K562 (cell line): Measurements from ENCODE around the gene PLA2G2C. TPM values are rescaled to one million over a fixed set of nuclear protein-coding genes. Genes with fewer than 3 reads are reported as not detected.

Experiments used
- ARID3A ChIP-seq: IDR thresholded peaks from 2 replicates; pipeline ENCODE4 v1.6.1; 2012; ENCODE audit warnings: low read depth, low read length, improper control_type of control experiment, borderline replicate concordance
- ARID3B ChIP-seq: fragments of 250-450 bp; sonication (Bioruptor Pico); IDR thresholded peaks from 2 replicates; pipeline ENCODE4 v1.4.0; 2020; ENCODE audit warnings: borderline replicate concordance
- BCLAF1 ChIP-seq, 2 experiments: fragments of 450-650 bp in 1 of 2; IDR thresholded peaks; 2 replicates each; pipeline ENCODE4 v1.6.1; 2011 to 2017; ENCODE audit warnings: low read depth in 2 of 2, antibody characterized with exemption in 1 of 2, borderline replicate concordance in 1 of 2, low read length in 1 of 2, mild to moderate bottlenecking in 1 of 2, mixed read lengths in 1 of 2; ENCODE audit not compliant: control insufficient read depth in 1 of 2
- ELF1 ChIP-seq: fragments of 200-800 bp; sonication (Bioruptor generic); IDR thresholded peaks from 2 replicates; pipeline ENCODE4 v1.6.1; 2016; ENCODE audit warnings: missing genetic modification characterization, missing compliant biosample characterization
- L3MBTL2 ChIP-seq: fragments of 450-650 bp; IDR thresholded peaks from 2 replicates; pipeline ENCODE4 v1.6.1; 2016; ENCODE audit warnings: mild to moderate bottlenecking, moderate library complexity
- MCM3 ChIP-seq: fragments of 450-650 bp; IDR thresholded peaks from 2 replicates; pipeline ENCODE4 v1.6.1; 2016
- NFIC ChIP-seq: fragments of 450-650 bp; IDR thresholded peaks from 2 replicates; pipeline ENCODE4 v1.6.1; 2017; ENCODE audit warnings: mild to moderate bottlenecking, inconsistent platforms
- NFIX ChIP-seq: fragments of 250-450 bp; sonication (Bioruptor Pico); IDR thresholded peaks from 2 replicates; pipeline ENCODE4 v1.4.0; 2020; ENCODE audit warnings: low read depth, mild to moderate bottlenecking, moderate library complexity
- NR1H2 ChIP-seq: sonication (generic); formaldehyde crosslinking; IDR thresholded peaks from 2 replicates; pipeline ENCODE4 v1.4.0; 2020; ENCODE audit warnings: mild to moderate bottlenecking, missing genetic modification reagents
- NR4A1 ChIP-seq, 2 experiments: fragments of 250-450 bp in 1 of 2; fragments of 450-650 bp in 1 of 2; sonication (Bioruptor Pico) in 1 of 2; IDR thresholded peaks; 2 replicates each; pipeline versions ENCODE4 v1.4.0 to v1.6.1; 2016 to 2020; ENCODE audit warnings: mild to moderate bottlenecking in 2 of 2, missing compliant biosample characterization in 1 of 2, missing genetic modification characterization in 1 of 2, moderate library complexity in 1 of 2
- PHF20 ChIP-seq: fragments of 450-650 bp; IDR thresholded peaks from 2 replicates; pipeline ENCODE4 v1.6.1; 2018; ENCODE audit not compliant: partially characterized antibody
- PRMT5 ChIP-seq: sonication (generic); formaldehyde crosslinking; IDR thresholded peaks from 2 replicates; pipeline ENCODE4 v1.5.0; 2020; ENCODE audit warnings: missing genetic modification reagents
- PURB ChIP-seq: sonication (generic); formaldehyde crosslinking; IDR thresholded peaks from 2 replicates; pipeline ENCODE4 v1.9.0; 2021; ENCODE audit warnings: low read depth, mild to moderate bottlenecking, missing genetic modification reagents
- SMC3 ChIP-seq: conservative IDR thresholded peaks from 2 replicates; pipeline ENCODE4 v1.6.1; 2011; ENCODE audit warnings: low read depth, low read length, improper control_type of control experiment; ENCODE audit not compliant: insufficient read depth
- SRSF1 ChIP-seq: fragments of 200-400 bp; formaldehyde crosslinking; IDR thresholded peaks from 2 replicates; pipeline ENCODE4 v1.6.1; 2017; ENCODE audit warnings: mild to moderate bottlenecking, low read depth, low read length, moderate library complexity
- U2AF2 ChIP-seq: fragments of 200-400 bp; formaldehyde crosslinking; optimal IDR thresholded peaks from 2 replicates; pipeline ENCODE3; 2017; ENCODE audit warnings: low read depth, mild to moderate bottlenecking, low read length
- ZBTB17 ChIP-seq: fragments of 450-650 bp; formaldehyde crosslinking; IDR thresholded peaks from 2 replicates; pipeline ENCODE4 v1.4.0; 2020; ENCODE audit warnings: mild to moderate bottlenecking
- ZBTB26 ChIP-seq: fragments of 450-650 bp; formaldehyde crosslinking; IDR thresholded peaks from 2 replicates; pipeline ENCODE4 v1.4.0; 2022; ENCODE audit warnings: missing genetic modification characterization
- ZKSCAN1 ChIP-seq: fragments of 150-350 bp; IDR thresholded peaks from 2 replicates; pipeline ENCODE4 v1.6.1; 2016; ENCODE audit warnings: low read depth, low read length
- ZKSCAN8 ChIP-seq: fragments of 200-800 bp; sonication (Bioruptor generic); IDR thresholded peaks from 2 replicates; pipeline ENCODE4 v1.6.1; 2016; ENCODE audit warnings: missing genetic modification characterization, missing compliant biosample characterization
- ZNF146 ChIP-seq: IDR thresholded peaks from one replicate; pipeline ENCODE4 v1.6.1; 2018; ENCODE audit warnings: missing compliant biosample characterization; ENCODE audit not compliant: unreplicated experiment
- ZNF239 ChIP-seq: fragments of 250-450 bp; sonication (Bioruptor Pico); IDR thresholded peaks from 2 replicates; pipeline ENCODE4 v1.4.0; 2020; ENCODE audit warnings: mild to moderate bottlenecking
- polyA plus RNA-seq, 8 experiments: library from polyadenylated mRNA; depleted of rRNA in 4 of 8; stranded (reverse) in 5 of 8; unstranded in 3 of 8; fragments of >200 nt; fragmentation: Nextera tagmentation in 2 of 8; fragmentation: Illumina TruSeq in 1 of 8; extraction: Ambion mirVana in 2 of 8; extraction: Trizol in 1 of 8; gene quantifications; 2 replicates each; pipeline versions ENCODE4 v1.2.1 to v1.2.3, GENCODE V29; 2011 to 2014; ENCODE audit warnings: inconsistent platforms in 1 of 8, missing spikeins in 1 of 8
- total RNA-seq, 7 experiments: library from RNA; depleted of rRNA in 6 of 7; stranded (reverse); fragments of >200 nt in 6 of 7; fragmentation: Illumina TruSeq in 2 of 7; extraction: Trizol in 2 of 7; gene quantifications; 2 replicates each; pipeline versions ENCODE4 v1.2.1 to v1.2.3, GENCODE V29; 2011 to 2021; ENCODE audit warnings: low replicate concordance in 1 of 7

The PLA2G2C gene
- total and polyA plus RNA-seq, 9 of the 15 experiments (the other 6 are each of a cell fraction or from before 2014, with no cell fraction given) = 0.14 to 0.49 (median 0.21) TPM

GRCh38 chr1:20165522-20165951 is 20.8 kb downstream of the PLA2G2C start (continued):
- TF ChIP-seq ZKSCAN1 (0 out of 2 replicates have a peak, but pooled peaks have one; percentile 54), PHF20 (peak; percentile 89), BCLAF1 (IDR thresholded peaks at IDR 0.05; ENCODE audit: borderline replicate concordance in 1 of 2, control insufficient read depth in 1 of 2, low read depth in 2 of 2, low read length in 1 of 2) (no peak), PRMT5 (CRISPR knock-in tag) (no peak), NFIC (peak; percentile 36), ARID3B (CRISPR knock-in tag) (no peak), ARID3A (no peak), SMC3 (peak; percentile 65; the same call in 1 of the 2 replicates), NR4A1 (CRISPR knock-in tag; IDR thresholded peaks at IDR 0.05) (no peak), NR4A1 (tag; IDR thresholded peaks at IDR 0.05) (no peak), NR1H2 (CRISPR knock-in tag) (no peak), ZBTB17 (CRISPR knock-in tag) (no peak), ZKSCAN8 (CRISPR knock-in tag) (no peak), ZNF239 (CRISPR knock-in tag) (no peak), ZNF146 (CRISPR knock-in tag) (no peak), U2AF2 (no peak), ZBTB26 (CRISPR knock-in tag) (no peak), SRSF1 (no peak), ELF1 (tag) (no peak), NFIX (no peak), PURB (CRISPR knock-in tag) (no peak), MCM3 (no peak), L3MBTL2 (peak; percentile 32; the same call in 1 of the 2 replicates)
